Mucosa of stomach (tissue), 1 donor: ENCODE measurements around the gene ATP9A.

Source experiments
- H3K27me3 ChIP-seq: one replicate; pipeline ENCODE4 v1.7.0; 2013; ENCODE audit warnings: mild to moderate bottlenecking, low read length; ENCODE audit not compliant: control insufficient read depth, insufficient read depth
- H3K36me3 ChIP-seq: one replicate; pipeline ENCODE4 v1.7.0; 2013; ENCODE audit warnings: low read length; ENCODE audit not compliant: control insufficient read depth, insufficient read depth
- H3K4me1 ChIP-seq: one replicate; pipeline ENCODE4 v1.7.0; 2013; ENCODE audit warnings: mild to moderate bottlenecking, low read length; ENCODE audit not compliant: control insufficient read depth, insufficient read depth
- H3K4me3 ChIP-seq: one replicate; pipeline ENCODE4 v1.7.0; 2013; ENCODE audit warnings: low read length
- H3K9ac ChIP-seq: one replicate; pipeline ENCODE4 v1.7.0; 2013; ENCODE audit warnings: mild to moderate bottlenecking, low read length, moderate library complexity
- H3K9me3 ChIP-seq: one replicate; pipeline ENCODE4 v1.7.0; 2013; ENCODE audit warnings: mild to moderate bottlenecking, low read length, moderate library complexity; ENCODE audit not compliant: control insufficient read depth
- donor health status: Pancreatic carcinoma.

The ATP9A gene

DNA sequence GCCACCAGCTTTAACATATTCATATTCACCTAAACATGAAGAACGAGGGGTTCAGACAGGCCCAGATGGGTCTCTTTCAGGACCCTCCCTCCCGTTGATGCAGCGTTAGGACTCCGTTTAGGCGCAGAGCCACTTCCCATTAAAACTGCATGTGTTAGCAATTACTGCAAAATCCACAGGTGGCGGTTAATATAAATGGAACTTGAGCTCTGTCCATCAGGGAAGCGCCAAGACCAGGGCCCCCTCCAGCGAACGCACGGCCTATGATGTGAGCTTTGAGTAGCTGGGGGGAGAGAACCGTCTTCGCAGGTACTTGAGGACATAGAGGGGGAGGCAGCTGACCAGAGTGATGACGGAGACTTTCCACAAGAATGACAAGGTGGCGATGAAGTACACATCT is 167.2 kb downstream of the ATP9A start:
- Histone ChIP-seq H3K27me3 (no peaks in the 10 kb centered on the region), H3K36me3 (peaks cover 5% of the 10 kb centered on the region), H3K4me3 (no peak overlapping the region), H3K4me1 (peaks cover 1% of the 10 kb centered on the region), H3K9ac (no peak overlapping the region), H3K9me3 (no peaks in the 10 kb centered on the region)

DNA sequence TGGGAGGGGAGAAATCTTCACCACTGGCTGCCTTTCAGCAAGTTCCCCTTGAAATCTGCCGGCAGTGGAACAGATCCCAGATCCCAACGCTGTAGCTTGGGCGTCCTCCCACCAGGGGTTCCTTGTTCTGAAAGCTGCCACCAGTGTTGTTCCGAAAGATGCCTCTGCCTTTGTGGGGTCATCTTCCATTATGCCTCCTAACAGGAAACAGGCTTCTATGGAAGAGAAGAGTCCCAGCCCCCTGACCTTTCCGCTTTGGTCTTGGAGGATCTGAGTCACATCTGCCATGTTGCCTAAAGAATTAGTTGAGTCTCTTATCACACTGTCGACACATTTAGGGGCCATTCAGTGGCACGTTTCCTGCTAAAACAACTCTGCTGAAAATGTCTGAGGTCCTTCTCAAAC is 168.2 kb downstream of the ATP9A start:
- no peak overlapping the region for H3K9ac ChIP-seq
- peaks cover 10% of the 10 kb centered on the region for H3K4me1 ChIP-seq
- H3K36me3 ChIP-seq, result peaks cover 5% of the 10 kb centered on the region
- H3K27me3 ChIP-seq, result no peaks in the 10 kb centered on the region
- H3K4me3 ChIP-seq, result no peak overlapping the region
- no peaks in the 10 kb centered on the region for H3K9me3 ChIP-seq

GRCh38 chr20:51598556-51598955 is 169.6 kb downstream of the ATP9A start:
- no peaks in the 10 kb centered on the region for H3K27me3 ChIP-seq
- H3K4me3 ChIP-seq, result no peak overlapping the region
- H3K4me1 ChIP-seq, result peaks cover 11% of the 10 kb centered on the region
- no peaks in the 10 kb centered on the region for H3K36me3 ChIP-seq
- no peak overlapping the region for H3K9ac ChIP-seq
- H3K9me3 ChIP-seq, result no peaks in the 10 kb centered on the region

GRCh38 chr20:51597389-51598231 is 170.6 kb downstream of the ATP9A start:
- Histone ChIP-seq H3K9ac (no peak overlapping the region), H3K4me3 (no peak overlapping the region), H3K9me3 (no peaks in the 10 kb centered on the region), H3K4me1 (peaks cover 11% of the 10 kb centered on the region), H3K27me3 (no peaks in the 10 kb centered on the region), H3K36me3 (no peaks in the 10 kb centered on the region)

- peaks cover 11% of the 10 kb centered on the region for H3K4me1 ChIP-seq
- H3K9ac ChIP-seq, result no peak overlapping the region
- H3K36me3 ChIP-seq, result no peaks in the 10 kb centered on the region
- H3K4me3 ChIP-seq, result no peak overlapping the region
- H3K27me3 ChIP-seq, result no peaks in the 10 kb centered on the region
- no peaks in the 10 kb centered on the region for H3K9me3 ChIP-seq
These were observed 171.4 kb downstream of the ATP9A start for GRCh38 chr20:51596668-51597388.

GRCh38 chr20:51595744-51596143 is 172.4 kb downstream of the ATP9A start:
- Histone ChIP-seq H3K36me3 (no peaks in the 10 kb centered on the region), H3K9me3 (no peaks in the 10 kb centered on the region), H3K4me3 (no peak overlapping the region), H3K27me3 (no peaks in the 10 kb centered on the region), H3K4me1 (peaks cover 11% of the 10 kb centered on the region), H3K9ac (no peak overlapping the region)

DNA sequence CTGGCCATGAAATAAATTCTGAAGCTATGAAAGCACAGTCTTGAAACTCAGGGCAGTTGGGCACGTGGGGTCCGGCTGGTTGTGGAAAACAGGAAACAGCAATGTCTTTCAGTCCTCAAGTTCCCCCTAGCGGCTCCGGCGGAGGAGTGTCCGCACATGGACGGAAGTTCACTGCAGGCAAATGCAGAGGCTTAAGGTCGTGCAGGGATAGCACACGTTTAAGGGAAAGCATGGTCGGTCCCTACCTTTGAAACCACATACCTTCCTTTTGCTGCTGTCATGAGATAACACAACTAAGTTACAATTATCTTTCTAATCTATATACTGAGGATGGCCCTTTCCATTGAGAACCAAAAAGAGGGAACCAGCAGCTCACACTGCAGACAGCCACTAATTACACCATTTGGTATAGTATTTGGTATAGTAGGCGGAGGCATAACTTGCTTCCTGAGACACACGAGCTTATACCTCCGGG is 173.1 kb downstream of the ATP9A start:
- H3K4me3 ChIP-seq, result no peak overlapping the region
- no peak overlapping the region for H3K9ac ChIP-seq
- H3K9me3 ChIP-seq, result no peaks in the 10 kb centered on the region
- H3K36me3 ChIP-seq, result no peaks in the 10 kb centered on the region
- H3K4me1 ChIP-seq, result peaks cover 11% of the 10 kb centered on the region
- H3K27me3 ChIP-seq, result no peaks in the 10 kb centered on the region

- no peaks in the 10 kb centered on the region for H3K27me3 ChIP-seq
- H3K4me3 ChIP-seq, result no peak overlapping the region
- H3K36me3 ChIP-seq, result no peaks in the 10 kb centered on the region
- H3K9ac ChIP-seq, result no peak overlapping the region
- H3K4me1 ChIP-seq, result peaks cover 11% of the 10 kb centered on the region
- no peaks in the 10 kb centered on the region for H3K9me3 ChIP-seq
These were observed 173.7 kb downstream of the ATP9A start for GRCh38 chr20:51594236-51595057.

DNA sequence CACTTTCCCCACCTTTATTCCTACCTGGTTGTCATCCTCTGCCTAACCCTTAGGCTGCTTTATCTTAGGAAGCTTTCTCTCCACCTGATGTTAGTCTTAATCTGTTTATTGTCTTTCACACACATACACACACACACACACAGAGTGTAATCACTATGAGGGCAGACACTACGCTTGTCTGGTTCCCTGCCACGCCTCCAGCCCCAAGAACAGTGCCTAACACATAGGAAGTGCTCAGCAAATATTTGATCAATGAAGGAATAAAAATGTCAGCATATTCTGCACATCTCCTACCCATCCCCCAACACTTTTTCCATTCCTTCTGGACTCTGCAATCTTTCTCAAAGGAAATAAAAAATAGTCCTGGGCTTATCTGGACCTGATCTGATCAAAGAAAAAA is 174.6 kb downstream of the ATP9A start:
- no peaks in the 10 kb centered on the region for H3K36me3 ChIP-seq
- H3K27me3 ChIP-seq, result no peaks in the 10 kb centered on the region
- peaks cover 11% of the 10 kb centered on the region for H3K4me1 ChIP-seq
- H3K4me3 ChIP-seq, result no peak overlapping the region
- no peaks in the 10 kb centered on the region for H3K9me3 ChIP-seq
- no peak overlapping the region for H3K9ac ChIP-seq

DNA sequence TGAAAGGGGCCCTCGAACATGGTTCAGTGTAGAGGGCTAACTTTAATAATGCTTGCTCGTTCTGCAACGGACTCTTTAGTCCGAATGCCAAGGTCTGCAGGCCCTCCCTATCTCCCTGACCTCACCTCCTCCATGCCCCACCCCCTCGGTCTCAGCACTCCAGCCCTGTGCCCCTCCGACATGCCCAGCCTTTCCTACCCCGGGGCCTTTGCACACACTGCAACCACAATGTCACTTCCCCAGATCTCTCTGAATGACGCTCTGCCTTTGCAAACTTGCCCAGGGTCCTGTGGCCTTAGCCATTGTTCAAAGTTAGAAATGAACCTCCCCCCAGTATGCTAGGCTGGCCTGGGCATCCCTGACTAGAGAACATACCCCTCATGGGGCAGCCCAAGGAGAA is 175.6 kb downstream of the ATP9A start:
- Histone ChIP-seq H3K9me3 (no peaks in the 10 kb centered on the region), H3K4me3 (no peak overlapping the region), H3K36me3 (no peaks in the 10 kb centered on the region), H3K27me3 (no peaks in the 10 kb centered on the region), H3K4me1 (peaks cover 11% of the 10 kb centered on the region), H3K9ac (no peak overlapping the region)

DNA sequence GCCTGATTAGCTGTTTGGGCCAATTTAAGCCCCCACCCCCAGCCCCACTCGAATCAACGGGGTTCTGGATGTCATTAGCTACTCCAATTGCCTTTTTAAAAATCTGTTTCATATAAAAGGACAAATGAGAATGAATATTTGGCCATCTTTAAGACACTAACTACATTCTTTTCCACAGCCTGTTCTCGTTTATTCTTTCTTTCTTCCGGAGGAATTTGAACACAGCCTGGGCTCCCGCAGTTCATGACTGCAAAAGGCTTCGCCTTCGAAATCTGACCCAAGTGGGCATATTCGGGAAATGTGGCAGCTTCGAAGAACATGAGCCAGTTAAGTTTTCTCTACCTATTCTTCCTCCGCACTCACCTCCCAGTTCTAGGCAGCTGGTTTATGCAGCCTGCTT is 176.3 kb downstream of the ATP9A start:
- Histone ChIP-seq H3K4me3 (no peak overlapping the region), H3K9ac (no peak overlapping the region), H3K36me3 (no peaks in the 10 kb centered on the region), H3K9me3 (no peaks in the 10 kb centered on the region), H3K27me3 (no peaks in the 10 kb centered on the region), H3K4me1 (peaks cover 11% of the 10 kb centered on the region)

DNA sequence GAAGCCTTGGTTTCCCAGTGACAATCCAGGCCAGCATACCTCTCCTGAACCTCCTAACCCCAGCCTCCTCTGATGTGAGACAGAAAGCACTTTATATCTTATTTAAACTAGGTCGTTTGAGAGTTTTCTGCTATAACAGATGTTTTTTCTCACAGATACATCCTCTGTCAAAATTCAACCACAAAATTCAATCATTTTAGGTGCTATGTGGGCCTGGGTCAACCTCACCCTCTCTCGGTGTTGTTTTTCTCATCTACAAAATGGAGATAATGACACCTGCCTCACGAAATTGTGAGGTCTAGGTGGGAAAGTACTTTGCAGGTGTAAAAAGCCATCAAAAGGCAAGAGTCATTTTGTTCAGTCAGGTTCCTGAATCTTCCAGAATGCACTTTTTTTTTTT is 179.4 kb downstream of the ATP9A start:
- no peaks in the 10 kb centered on the region for H3K4me1 ChIP-seq
- no peak overlapping the region for H3K4me3 ChIP-seq
- no peaks in the 10 kb centered on the region for H3K27me3 ChIP-seq
- H3K9ac ChIP-seq, result no peak overlapping the region
- no peaks in the 10 kb centered on the region for H3K9me3 ChIP-seq
- H3K36me3 ChIP-seq, result no peaks in the 10 kb centered on the region
